H9 (cell line): Measurements from ENCODE around the gene RGS8. TPM values are rescaled to one million over a fixed set of nuclear protein-coding genes. Genes with fewer than 3 reads are reported as not detected.
A peak's percentile ranks its signal among the peaks of the same experiment; 100 is the strongest.

Experiments used
- DNase-seq: peaks from one replicate; pipeline ENCODE4 v3.0.0-alpha.2; 2017
- H2AFZ ChIP-seq: one replicate; pipeline ENCODE4 v1.6.1; 2013; ENCODE audit warnings: mild to moderate bottlenecking, low read length, control low read depth, moderate library complexity
- H2AK5ac ChIP-seq: 2 replicates; pipeline ENCODE4 v1.6.1; 2013; ENCODE audit warnings: low read length, control low read depth, mixed read lengths; ENCODE audit not compliant: insufficient read length
- H2BK120ac ChIP-seq: one replicate; pipeline ENCODE4 v1.6.1; 2013; ENCODE audit warnings: low read depth, mild to moderate bottlenecking, low read length, control low read depth, inconsistent platforms; ENCODE audit not compliant: poor library complexity, severe bottlenecking
- H2BK12ac ChIP-seq: 2 replicates; pipeline ENCODE4 v1.6.1; 2013; ENCODE audit warnings: low read length, control low read depth, mixed read lengths, low read depth; ENCODE audit not compliant: insufficient read length
- H2BK15ac ChIP-seq: 2 replicates; pipeline ENCODE4 v1.6.1; 2013; ENCODE audit warnings: low read depth, low read length, control low read depth
- H2BK20ac ChIP-seq: one replicate; pipeline ENCODE4 v1.6.1; 2013; ENCODE audit warnings: low read depth, mild to moderate bottlenecking, low read length, control low read depth, inconsistent platforms; ENCODE audit not compliant: poor library complexity, severe bottlenecking
- H2BK5ac ChIP-seq: 2 replicates; pipeline ENCODE4 v1.6.1; 2013; ENCODE audit warnings: low read length, control low read depth, mixed read lengths; ENCODE audit not compliant: insufficient read length
- H3K14ac ChIP-seq: 2 replicates; pipeline ENCODE4 v1.6.1; 2013; ENCODE audit warnings: low read length, control low read depth; ENCODE audit not compliant: insufficient read depth
- H3K18ac ChIP-seq: 2 replicates; pipeline ENCODE4 v1.6.1; 2013; ENCODE audit warnings: low read depth, mild to moderate bottlenecking, mixed read lengths, low read length, control low read depth; ENCODE audit not compliant: insufficient read length
- H3K23ac ChIP-seq: 2 replicates; pipeline ENCODE4 v1.6.1; 2013; ENCODE audit warnings: low read length, control low read depth, mixed read lengths, low read depth; ENCODE audit not compliant: insufficient read length
- H3K23me2 ChIP-seq: 2 replicates; pipeline ENCODE4 v1.6.1; 2013; ENCODE audit warnings: low read depth, mild to moderate bottlenecking, mixed read lengths, low read length, control low read depth; ENCODE audit not compliant: insufficient read length, poor library complexity, severe bottlenecking
- H3K27ac ChIP-seq: 2 replicates; pipeline ENCODE4 v1.5.1; 2013; ENCODE audit warnings: low read length, control low read depth, mixed read lengths, low read depth; ENCODE audit not compliant: insufficient read length
- H3K27me3 ChIP-seq: 2 replicates; pipeline ENCODE4 v1.6.1; 2013; ENCODE audit warnings: low read length, control low read depth, inconsistent platforms; ENCODE audit not compliant: insufficient read depth
- H3K4ac ChIP-seq: 2 replicates; pipeline ENCODE4 v1.6.1; 2013; ENCODE audit warnings: low read depth, mild to moderate bottlenecking, control low read depth, inconsistent platforms, low read length, moderate library complexity
- H3K4me1 ChIP-seq: 2 replicates; pipeline ENCODE4 v1.6.1; 2013; ENCODE audit warnings: low read length, control low read depth, inconsistent platforms; ENCODE audit not compliant: insufficient read depth
- H3K4me2 ChIP-seq: 2 replicates; pipeline ENCODE4 v1.6.1; 2013; ENCODE audit warnings: low read length, control low read depth, mixed read lengths; ENCODE audit not compliant: insufficient read length, insufficient read depth
- H3K56ac ChIP-seq: 2 replicates; pipeline ENCODE4 v1.6.1; 2013; ENCODE audit warnings: low read depth, mild to moderate bottlenecking, mixed read lengths, low read length, control low read depth; ENCODE audit not compliant: insufficient read length
- H3K79me1 ChIP-seq: 2 replicates; pipeline ENCODE4 v1.6.1; 2013; ENCODE audit warnings: low read depth, mild to moderate bottlenecking, moderate library complexity, low read length, control low read depth, inconsistent platforms; ENCODE audit not compliant: insufficient read depth, poor library complexity, severe bottlenecking
- H3K79me2 ChIP-seq: 2 replicates; pipeline ENCODE4 v1.6.1; 2013; ENCODE audit warnings: low read length, control low read depth, inconsistent platforms; ENCODE audit not compliant: insufficient read depth
- H3K9ac ChIP-seq: 2 replicates; pipeline ENCODE4 v1.6.1; 2013; ENCODE audit warnings: low read length, control low read depth, mixed read lengths; ENCODE audit not compliant: insufficient read length; ENCODE audit errors: extremely low read depth
- H3K9me3 ChIP-seq: one replicate; pipeline ENCODE4 v1.6.1; 2013; ENCODE audit warnings: low read depth, low read length, inconsistent platforms; ENCODE audit not compliant: control insufficient read depth
- H3T11ph ChIP-seq: one replicate; pipeline ENCODE4 v1.6.1; 2013; ENCODE audit warnings: mild to moderate bottlenecking, low read length, control low read depth, inconsistent platforms
- H4K20me1 ChIP-seq: one replicate; pipeline ENCODE4 v1.6.1; 2013; ENCODE audit not compliant: control insufficient read depth, insufficient read length, insufficient read depth
- H4K5ac ChIP-seq: 2 replicates; pipeline ENCODE4 v1.6.1; 2013; ENCODE audit warnings: low read depth, mild to moderate bottlenecking, mixed read lengths, low read length, control low read depth; ENCODE audit not compliant: insufficient read length
- H4K8ac ChIP-seq: replicated peaks from 2 replicates; pipeline ENCODE4 v1.6.1; 2013; ENCODE audit warnings: low read length, control low read depth, mixed read lengths, low read depth; ENCODE audit not compliant: insufficient read length
- H4K91ac ChIP-seq: 2 replicates; pipeline ENCODE4 v1.6.1; 2013; ENCODE audit warnings: low read depth, mild to moderate bottlenecking, moderate library complexity, mixed read lengths, low read length, control low read depth; ENCODE audit not compliant: insufficient read length
- H3K27ac Mint-ChIP-seq, 3 experiments: 2 replicates in 2 of 3; 3 replicates in 1 of 3; pipeline ENCODE4 v1.8.0; 2020 to 2021; ENCODE audit warnings: mixed read lengths in 3 of 3, mild to moderate bottlenecking in 1 of 3, moderate library complexity in 1 of 3
- H3K27me3 Mint-ChIP-seq: 2 replicates; pipeline ENCODE4 v1.8.0; 2021; ENCODE audit warnings: low read depth, mild to moderate bottlenecking, moderate library complexity, mixed read lengths
- H3K36me3 Mint-ChIP-seq, 3 experiments: 2 replicates in 2 of 3; 3 replicates in 1 of 3; pipeline ENCODE4 v1.8.0; 2020 to 2021; ENCODE audit warnings: low read depth in 3 of 3, mixed read lengths in 3 of 3; ENCODE audit not compliant: insufficient read depth in 1 of 3
- H3K4me1 Mint-ChIP-seq, 2 experiments: 2 replicates each; pipeline ENCODE4 v1.8.0; 2020; ENCODE audit warnings: mixed read lengths in 2 of 2
- H3K4me3 Mint-ChIP-seq, 2 experiments: 2 replicates in 1 of 2; 3 replicates in 1 of 2; pipeline ENCODE4 v1.8.0; 2020 to 2021; ENCODE audit warnings: mild to moderate bottlenecking in 2 of 2, mixed read lengths in 2 of 2, moderate library complexity in 1 of 2
- H3K9me3 Mint-ChIP-seq, 2 experiments: 2 replicates in 1 of 2; 3 replicates in 1 of 2; pipeline ENCODE4 v1.8.0; 2020; ENCODE audit warnings: mild to moderate bottlenecking in 2 of 2, mixed read lengths in 2 of 2, moderate library complexity in 1 of 2
- WGBS: extraction: QIAGEN DNeasy Blood & Tissue Kit; methylation state at CpG from one replicate; pipeline ENCODE4 v1.1.7; 2013; ENCODE audit warnings: missing lambda C conversion rate, low lambda C conversion rate, mixed read lengths; ENCODE audit not compliant: insufficient read length; ENCODE audit errors: extremely low coverage; 5-methylcytosine and 5-hydroxymethylcytosine counted together
- total RNA-seq: library from RNA; stranded (reverse); gene quantifications from 2 replicates; pipeline ENCODE4 v1.2.1, GENCODE V29; 2021
- TF ChIP-seq, protein P1 (sequence below): fragments of 200-600 bp; sonication (generic); conservative IDR thresholded peaks from 3 replicates; pipeline ENCODE4 v1.8.0; 2021; ENCODE audit warnings: antibody characterized with exemption, mild to moderate bottlenecking

Gene RGS8
- total RNA-seq, 1 experiment from 2014 or later: not detected

DNA sequence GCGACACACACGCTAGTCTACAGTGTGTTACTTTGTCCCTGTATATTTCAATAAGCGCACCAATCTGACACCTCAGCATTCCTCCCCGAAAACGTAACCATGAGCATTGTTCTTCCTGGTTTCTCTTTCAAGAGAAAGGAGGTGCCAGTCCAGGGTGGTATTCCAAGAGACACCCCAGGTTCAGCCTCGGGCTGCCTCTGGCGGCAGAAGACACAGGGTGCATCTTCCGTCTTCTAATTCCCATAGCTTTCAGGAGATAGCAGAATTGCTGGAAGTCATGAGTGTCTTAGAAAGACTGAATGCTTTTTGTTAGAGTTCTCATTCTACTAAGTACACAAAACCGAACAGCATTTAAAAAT is 15.9 kb upstream of the RGS8 start:
- Histone ChIP-seq H3K9ac (no peak overlapping the region), H2AK5ac (no peak overlapping the region), H2BK5ac (no peak overlapping the region), H3K4ac (no peak overlapping the region), H2BK120ac (no peak overlapping the region), H3K4me2 (peak overlapping the region; percentile 58), H2BK12ac (no peak overlapping the region), H3K23me2 (peaks cover 6% of the 10 kb centered on the region), H4K8ac (no peak overlapping the region), H3K18ac (peak overlapping the region; percentile 63), H4K5ac (no peak overlapping the region), H3K27me3 (no peaks in the 10 kb centered on the region), H3K27ac (no peak overlapping the region), H3K23ac (no peak overlapping the region), H2BK15ac (no peak overlapping the region), H3K79me2 (no peaks in the 10 kb centered on the region), H4K20me1 (no peaks in the 10 kb centered on the region), H3K56ac (no peak overlapping the region), H3K4me1 (peaks cover 7% of the 10 kb centered on the region), H4K91ac (no peak overlapping the region), H2BK20ac (no peak overlapping the region), H3K79me1 (no peaks in the 10 kb centered on the region), H2AFZ (peak overlapping the region; percentile 94), H3K14ac (peak overlapping the region; percentile 62; the same call in 1 of the 2 replicates), H3K9me3 (no peaks in the 10 kb centered on the region), H3T11ph (no peak overlapping the region)
- WGBS: no CpG with 5 or more reads among the region's 9 CpGs
- H3K27ac Mint-ChIP-seq: peak overlapping the region in 1 of 3 experiments; percentile 97; a peak in 4 of 7 replicates
- no peaks in the 10 kb centered on the region for H3K36me3 Mint-ChIP-seq
- H3K4me1 Mint-ChIP-seq: peaks cover 61 to 77% of the 10 kb centered on the region in 2 experiments
- H3K27me3 Mint-ChIP-seq: no peaks in the 10 kb centered on the region; the same call in 1 of the 2 replicates
- no peak for DNase-seq
- H3K4me3 Mint-ChIP-seq: peak overlapping the region; percentile 16 to 56; a peak in 4 of 5 replicates
- H3K9me3 Mint-ChIP-seq: no peaks in the 10 kb centered on the region
- TF ChIP-seq, protein P1, sequence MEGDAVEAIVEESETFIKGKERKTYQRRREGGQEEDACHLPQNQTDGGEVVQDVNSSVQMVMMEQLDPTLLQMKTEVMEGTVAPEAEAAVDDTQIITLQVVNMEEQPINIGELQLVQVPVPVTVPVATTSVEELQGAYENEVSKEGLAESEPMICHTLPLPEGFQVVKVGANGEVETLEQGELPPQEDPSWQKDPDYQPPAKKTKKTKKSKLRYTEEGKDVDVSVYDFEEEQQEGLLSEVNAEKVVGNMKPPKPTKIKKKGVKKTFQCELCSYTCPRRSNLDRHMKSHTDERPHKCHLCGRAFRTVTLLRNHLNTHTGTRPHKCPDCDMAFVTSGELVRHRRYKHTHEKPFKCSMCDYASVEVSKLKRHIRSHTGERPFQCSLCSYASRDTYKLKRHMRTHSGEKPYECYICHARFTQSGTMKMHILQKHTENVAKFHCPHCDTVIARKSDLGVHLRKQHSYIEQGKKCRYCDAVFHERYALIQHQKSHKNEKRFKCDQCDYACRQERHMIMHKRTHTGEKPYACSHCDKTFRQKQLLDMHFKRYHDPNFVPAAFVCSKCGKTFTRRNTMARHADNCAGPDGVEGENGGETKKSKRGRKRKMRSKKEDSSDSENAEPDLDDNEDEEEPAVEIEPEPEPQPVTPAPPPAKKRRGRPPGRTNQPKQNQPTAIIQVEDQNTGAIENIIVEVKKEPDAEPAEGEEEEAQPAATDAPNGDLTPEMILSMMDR: no peak; the same call in 1 of the 3 replicates
